Activated T-cell treated with anti-CD3 and anti-CD28 coated beads, Interleukin-2, amount 50 U/mL, for 48 hours (primary cell): ENCODE measurements around the gene ATAD1.
"Not testable (repeated sequence)": the region's sequence is repeated elsewhere in the genome, so short reads cannot be mapped to it uniquely, and the experiment has no call there.

Experiments
- DNase-seq, 2 experiments: peaks; one replicate each; pipeline ENCODE4 v3.0.0-alpha.2; 2020

ATAD1 gene

GRCh38 chr10:87801813-87802435, 16.1 kb downstream of the ATAD1 start:
- not testable (repeated sequence) for DNase-seq

- DNase-seq: no peak
Observed at GRCh38 chr10:87799860-87800259, 18.2 kb downstream of the ATAD1 start.

- DNase-seq: no peak
Observed at GRCh38 chr10:87798082-87798481, 19.9 kb downstream of the ATAD1 start.

- no peak for DNase-seq
Observed at GRCh38 chr10:87794285-87794684, 23.7 kb downstream of the ATAD1 start.

- no peak for DNase-seq
Observed at GRCh38 chr10:87790185-87790584, 27.8 kb downstream of the ATAD1 start.

GRCh38 chr10:87786421-87786820, 31.6 kb downstream of the ATAD1 start:
- no peak for DNase-seq

- no peak for DNase-seq
Observed at GRCh38 chr10:87782721-87783120, 35.3 kb downstream of the ATAD1 start.

- no peak for DNase-seq
Observed at GRCh38 chr10:87781545-87781944, 36.5 kb downstream of the ATAD1 start.

- DNase-seq: no peak
Observed at GRCh38 chr10:87776328-87776727, 41.7 kb downstream of the ATAD1 start.

GRCh38 chr10:87775766-87776165, 42.3 kb downstream of the ATAD1 start:
- DNase-seq: no peak

- no peak for DNase-seq
Observed at GRCh38 chr10:87771871-87772500, 46.0 kb downstream of the ATAD1 start.

GRCh38 chr10:87767253-87767652, 50.8 kb downstream of the ATAD1 start:
- no peak for DNase-seq

- DNase-seq: no peak
Observed at GRCh38 chr10:87765666-87766376, 52.2 kb downstream of the ATAD1 start.

GRCh38 chr10:87764072-87764934, 53.7 kb downstream of the ATAD1 start:
- DNase-seq: no peak

- DNase-seq: peak in 1 of 2 experiments; percentile 33
Observed at GRCh38 chr10:87763086-87763861, 54.8 kb downstream of the ATAD1 start.

GRCh38 chr10:87761892-87762291, 56.1 kb downstream of the ATAD1 start:
- peak; percentile 52 to 66 for DNase-seq

- DNase-seq: no peak
Observed at GRCh38 chr10:87761153-87761552, 56.9 kb downstream of the ATAD1 start.

- no peak for DNase-seq
Observed at GRCh38 chr10:87760195-87760905, 57.7 kb downstream of the ATAD1 start.

GRCh38 chr10:87759551-87759950, 58.5 kb downstream of the ATAD1 start:
- DNase-seq: no peak

GRCh38 chr10:87757685-87758084, 60.3 kb downstream of the ATAD1 start:
- DNase-seq: no peak

GRCh38 chr10:87753995-87754866, 63.8 kb downstream of the ATAD1 start:
- no peak for DNase-seq
